Breast epithelium (tissue), 4 donors: ENCODE results near the gene AXIN2. TPM values are rescaled to one million over a fixed set of nuclear protein-coding genes. Genes with fewer than 3 reads are reported as not detected.
A peak's percentile ranks its signal among the peaks of the same experiment; 100 is the strongest.

Experiments
- DNase-seq, 2 donors: peaks; one replicate each; pipeline ENCODE4 v3.0.0-alpha.2; 2019; ENCODE audit warnings: low spot score in 2 of 2
- H3K27ac ChIP-seq, 2 donors: fragments of 200-600 bp; sonication (generic) in 1 of 2; one replicate each; pipeline ENCODE4 v1.5.1; 2016 to 2019; ENCODE audit warnings: mild to moderate bottlenecking in 1 of 2
- H3K27me3 ChIP-seq, 2 donors: fragments of 200-600 bp; sonication (generic) in 1 of 2; one replicate each; pipeline versions ENCODE4 v1.5.1 to v1.6.0; 2017 to 2019; ENCODE audit warnings: control low read depth in 1 of 2, mild to moderate bottlenecking in 1 of 2
- H3K36me3 ChIP-seq: fragments of 200-600 bp; one replicate; pipeline ENCODE4 v1.5.1; 2019
- H3K4me1 ChIP-seq, 2 donors: fragments of 200-600 bp; sonication (generic); one replicate each; pipeline ENCODE4 v1.5.1; 2016 to 2019; ENCODE audit warnings: control low read depth in 1 of 2
- H3K4me3 ChIP-seq, 3 donors: fragments of 200-600 bp; sonication (generic); 1 replicate in 2 of 3; 2 replicates in 1 of 3; pipeline ENCODE4 v1.5.1; 2016 to 2019; ENCODE audit warnings: mild to moderate bottlenecking in 3 of 3, moderate library complexity in 2 of 3
- H3K9me3 ChIP-seq, 2 donors: fragments of 200-600 bp; sonication (generic) in 1 of 2; one replicate each; pipeline ENCODE4 v1.5.1; 2016 to 2019; ENCODE audit warnings: control low read depth in 1 of 2
- CTCF ChIP-seq, 3 donors: fragments of 450-650 bp; IDR thresholded peaks; one replicate each; pipeline ENCODE4 v1.5.1; 2016 to 2017; ENCODE audit warnings: antibody characterized with exemption in 3 of 3, mild to moderate bottlenecking in 3 of 3, moderate library complexity in 3 of 3
- POLR2A ChIP-seq: fragments of 450-650 bp; IDR thresholded peaks from one replicate; pipeline ENCODE4 v1.6.1; 2016; ENCODE audit warnings: antibody characterized with exemption, mild to moderate bottlenecking, moderate library complexity
- POLR2AphosphoS5 ChIP-seq, 3 donors: sonication (generic); formaldehyde crosslinking; IDR thresholded peaks; one replicate each; pipeline ENCODE4 v1.6.1; 2017; ENCODE audit warnings: antibody characterized with exemption in 3 of 3
- intact Hi-C: fragments of 100-400 bp; cut with DNase I; formaldehyde crosslinking; loops from one replicate; pipeline ENCODE4 v1.15.1; 2023; ENCODE audit warnings: low total_unique reads
- total RNA-seq, 3 donors: library from RNA; depleted of rRNA; stranded (reverse); fragments of >200 nt; gene quantifications; one replicate each; pipeline ENCODE4 v1.1.0, GENCODE V29; 2016

AXIN2 gene
- total RNA-seq, 3 donors from 2014 or later = 8.3 to 13.1 (median 10.5) TPM

GRCh38 chr17:65583921-65584603 lies 22.6 kb upstream of the AXIN2 start:
- Histone ChIP-seq H3K27ac (peak overlapping the region in 1 of 2 donors; percentile 50), H3K9me3 (no peaks in the 10 kb centered on the region), H3K27me3 (no peaks in the 10 kb centered on the region), H3K4me3 (no peak overlapping the region), H3K36me3 (no peaks in the 10 kb centered on the region), H3K4me1 (no peaks in the 10 kb centered on the region)
- DNase-seq = no peak
- TF ChIP-seq POLR2A (no peak), CTCF (IDR thresholded peaks at IDR 0.05) (no peak), POLR2AphosphoS5 (IDR thresholded peaks at IDR 0.05) (no peak)
- intact Hi-C loops = no loop called here

GRCh38 chr17:65576939-65577338 lies 15.5 kb upstream of the AXIN2 start:
- TF ChIP-seq POLR2A (no peak), CTCF (IDR thresholded peaks at IDR 0.05) (no peak), POLR2AphosphoS5 (IDR thresholded peaks at IDR 0.05) (no peak)
- intact Hi-C loops = no loop called here
- H3K27me3 ChIP-seq = no peaks in the 10 kb centered on the region
- H3K4me3 ChIP-seq = no peak overlapping the region
- no peaks in the 10 kb centered on the region for H3K36me3 ChIP-seq
- H3K9me3 ChIP-seq = no peaks in the 10 kb centered on the region
- DNase-seq = no peak
- no peak overlapping the region for H3K27ac ChIP-seq
- H3K4me1 ChIP-seq = no peaks in the 10 kb centered on the region

- TF ChIP-seq POLR2A (no peak), CTCF (IDR thresholded peaks at IDR 0.05) (no peak), POLR2AphosphoS5 (IDR thresholded peaks at IDR 0.05) (no peak)
- no peaks in the 10 kb centered on the region for H3K27me3 ChIP-seq
- H3K27ac ChIP-seq = no peak overlapping the region
- no peak overlapping the region for H3K4me3 ChIP-seq
- intact Hi-C loops = no loop called here
- H3K4me1 ChIP-seq = no peaks in the 10 kb centered on the region
- no peaks in the 10 kb centered on the region for H3K36me3 ChIP-seq
- H3K9me3 ChIP-seq = no peaks in the 10 kb centered on the region
- no peak for DNase-seq
Measured at GRCh38 chr17:65573282-65573602, 11.8 kb upstream of the AXIN2 start.

- Histone ChIP-seq H3K4me3 (no peak overlapping the region), H3K27ac (no peak overlapping the region), H3K27me3 (no peaks in the 10 kb centered on the region), H3K9me3 (no peaks in the 10 kb centered on the region), H3K4me1 (no peaks in the 10 kb centered on the region), H3K36me3 (no peaks in the 10 kb centered on the region)
- intact Hi-C loops = no loop called here
- TF ChIP-seq POLR2A (no peak), POLR2AphosphoS5 (IDR thresholded peaks at IDR 0.05) (no peak), CTCF (IDR thresholded peaks at IDR 0.05) (no peak)
- no peak for DNase-seq
Measured at GRCh38 chr17:65572581-65573281, 11.3 kb upstream of the AXIN2 start.

GRCh38 chr17:65572186-65572580 lies 10.7 kb upstream of the AXIN2 start:
- H3K4me3 ChIP-seq = no peak overlapping the region
- DNase-seq = no peak
- intact Hi-C loops = no loop called here
- H3K36me3 ChIP-seq = no peaks in the 10 kb centered on the region
- no peak overlapping the region for H3K27ac ChIP-seq
- no peaks in the 10 kb centered on the region for H3K27me3 ChIP-seq
- no peaks in the 10 kb centered on the region for H3K9me3 ChIP-seq
- H3K4me1 ChIP-seq = no peaks in the 10 kb centered on the region
- no peak for TF ChIP-seq POLR2AphosphoS5 (IDR thresholded peaks at IDR 0.05)
- no peak for TF ChIP-seq POLR2A
- no peak for TF ChIP-seq CTCF (IDR thresholded peaks at IDR 0.05)
